ENCODE measurements around the gene SUPT6H. TPM values are rescaled to one million over a fixed set of nuclear protein-coding genes. Genes with fewer than 3 reads are reported as not detected.

The SUPT6H gene
- total and polyA plus RNA-seq, 2 of the 8 experiments (the other 6 are each of a cell fraction or from before 2014, with no cell fraction given) = 32.0 to 59.9 TPM

- Histone ChIP-seq H3K4ac (replicated peaks; ENCODE audit: insufficient read length, low read depth, low read length) (no peak overlapping the region), H3K27me3 (replicated peaks in 1 of 4; ENCODE audit: control insufficient read depth in 3 of 4, extremely low read depth in 1 of 4, insufficient read depth in 3 of 4, low read length in 3 of 4) (no peaks in the 10 kb centered on the region), H4K8ac (ENCODE audit: extremely low read depth, insufficient read depth, low read length) (no peak overlapping the region), H2BK5ac (ENCODE audit: low read depth, low read length) (no peak overlapping the region), H3K4me2 (ENCODE audit: insufficient read depth in 1 of 2, low read depth in 2 of 2, low read length in 2 of 2) (no peak overlapping the region), H4K20me1 (replicated peaks in 1 of 2; ENCODE audit: control insufficient read depth in 1 of 2, insufficient read depth in 2 of 2, low read length in 2 of 2) (peaks cover 0 to 4% of the 10 kb centered on the region in 2 experiments), H3K14ac (ENCODE audit: insufficient read length) (no peak overlapping the region), H2AK5ac (ENCODE audit: low read depth, low read length) (no peak overlapping the region), H3K36me3 (ENCODE audit: control insufficient read depth in 2 of 4, insufficient read depth in 4 of 4, low read length in 3 of 4) (peaks cover 0 to 11% (median 10%) of the 10 kb centered on the region in 4 experiments; a peak in 7 of 8 replicates), H3K79me2 (ENCODE audit: control insufficient read depth in 1 of 2, insufficient read depth in 2 of 2, low read length in 2 of 2) (peaks cover 0 to 9% of the 10 kb centered on the region in 2 experiments; a peak in 2 of 4 replicates), H3K56ac (replicated peaks; ENCODE audit: insufficient read length, low read depth, low read length) (no peak overlapping the region), H3K23me2 (ENCODE audit: low read depth, low read length) (peaks cover 5% of the 10 kb centered on the region; the same call in 1 of the 2 replicates), H4K91ac (replicated peaks; ENCODE audit: insufficient read length, low read length) (no peak overlapping the region), H3K79me1 (ENCODE audit: low read depth, low read length) (no peaks in the 10 kb centered on the region; the same call in 1 of the 2 replicates), H2BK120ac (replicated peaks; ENCODE audit: low read depth, low read length) (no peak overlapping the region), H3K9ac (replicated peaks in 1 of 4; ENCODE audit: extremely low read depth in 1 of 4, low read depth in 3 of 4, low read length in 3 of 4) (no peak overlapping the region), H3K18ac (ENCODE audit: extremely low read depth, low read length) (no peak overlapping the region), H3K4me3 (ENCODE audit: extremely low read depth in 1 of 4, insufficient read depth in 2 of 4, low read depth in 3 of 4, low read length in 4 of 4) (no peak overlapping the region), H3K23ac (ENCODE audit: insufficient read length) (no peak overlapping the region), H2AFZ (ENCODE audit: low read length) (no peak overlapping the region), H3K4me1 (replicated peaks in 1 of 4; ENCODE audit: control insufficient read depth in 3 of 4, insufficient read depth in 4 of 4, low read length in 3 of 4) (0 out of 7 replicates have a peak, but pooled peaks cover 0 to 1% (median 0%) of the 10 kb centered on the region in 4 experiments), H3K9me3 (ENCODE audit: insufficient read depth in 2 of 2, low read depth in 1 of 2, low read length in 1 of 2) (no peaks in the 10 kb centered on the region), H2BK20ac (ENCODE audit: low read length) (no peak overlapping the region), H2BK12ac (ENCODE audit: low read depth, low read length) (no peak overlapping the region), H4K5ac (ENCODE audit: insufficient read length, low read depth, low read length) (no peak overlapping the region), H2BK15ac (ENCODE audit: low read length) (no peak overlapping the region), H3K27ac (ENCODE audit: low read depth, low read length) (no peak overlapping the region)
- WGBS, 2 experiments (ENCODE audit: extremely low coverage in 1 of 2, insufficient coverage in 1 of 2, insufficient read length in 1 of 2, insufficient replicate concordance in 2 of 2, low coverage in 1 of 2, low lambda C conversion rate in 2 of 2, missing lambda C conversion rate in 1 of 2) = 96% methylated on average over 2 of the region's 2 CpGs; no CpG with 5 or more reads in 1 of the 2 experiments
- CTCF ChIA-PET (ENCODE audit: partially characterized antibody) = interaction anchor here (0.6 to 3.8 kb wide), 9 partner anchors 7 to 161 kb away, joined by 3 to 14 read pairs (median 3); partner anchors contain the start of genes SDF2 and SUPT6H
- TF ChIP-seq HDAC6 (IDR thresholded peaks at IDR 0.05; ENCODE audit: low read depth, low read length) (no peak), POLR2A (IDR thresholded peaks at IDR 0.05; ENCODE audit: control extremely low read depth in 1 of 2, low read depth in 2 of 2, low read length in 2 of 2) (no peak), SAP30 (IDR thresholded peaks at IDR 0.05; ENCODE audit: insufficient read depth, insufficient replicate concordance, low read length) (no peak)
- POLR2A ChIA-PET (ENCODE audit: partially characterized antibody) = interaction anchor here (0.5 to 1.9 kb wide), 7 partner anchors 11 to 175 kb away, joined by 3 to 19 read pairs (median 3); partner anchors contain the start of genes PROCA1, SDF2 and SUPT6H
- DNase-seq (ENCODE audit: low read depth in 1 of 2, low spot score in 2 of 2) = no peak
- no peak for FAIRE-seq
Observed at GRCh38 chr17:28648698-28649097, 13.3 kb upstream of the SUPT6H start.

Measured in H1 (cell line).